ENCODE results near the gene NPHS1. TPM values are rescaled to one million over a fixed set of nuclear protein-coding genes. Genes with fewer than 3 reads are reported as not detected.

The NPHS1 gene
- total RNA-seq, 1 donor from 2014 or later: 4.7 TPM

DNA sequence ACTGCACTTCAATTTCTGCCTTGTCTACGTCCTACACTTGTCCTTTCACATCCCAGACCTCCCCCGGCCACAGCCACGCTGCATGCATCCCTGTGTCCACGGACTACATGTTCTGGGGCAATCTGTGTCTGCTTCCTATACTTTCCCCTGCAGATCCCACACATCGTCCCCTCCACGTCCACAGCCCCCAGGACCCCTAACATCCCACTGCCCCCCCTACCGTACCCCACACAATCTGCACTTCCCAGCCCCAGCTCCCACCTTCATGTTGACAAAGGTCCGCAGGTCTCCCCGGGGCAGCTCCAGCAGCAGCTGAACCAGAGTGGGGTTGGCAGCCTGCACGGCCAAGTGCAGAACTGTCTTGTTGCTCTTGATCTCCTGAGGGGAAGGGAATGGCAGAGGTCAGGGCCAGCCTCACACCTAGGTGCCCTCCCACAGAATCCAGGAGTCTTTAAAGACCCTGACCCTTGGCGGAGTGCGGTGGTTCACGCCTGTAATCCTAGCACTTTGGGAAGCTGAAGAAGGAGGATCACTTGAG is 37.9 kb upstream of the NPHS1 start:
- peaks cover 4% of the 10 kb centered on the region for H3K27me3 Mint-ChIP-seq (ENCODE audit: unreplicated experiment)
- H3K4me3 Mint-ChIP-seq (ENCODE audit: unreplicated experiment): no peak overlapping the region
- DNase-seq: no peak
- H3K4me1 Mint-ChIP-seq (ENCODE audit: low read depth, unreplicated experiment): peaks cover 9% of the 10 kb centered on the region
- H3K9me3 Mint-ChIP-seq (ENCODE audit: unreplicated experiment): peaks cover 1% of the 10 kb centered on the region
- TF ChIP-seq, protein P1, sequence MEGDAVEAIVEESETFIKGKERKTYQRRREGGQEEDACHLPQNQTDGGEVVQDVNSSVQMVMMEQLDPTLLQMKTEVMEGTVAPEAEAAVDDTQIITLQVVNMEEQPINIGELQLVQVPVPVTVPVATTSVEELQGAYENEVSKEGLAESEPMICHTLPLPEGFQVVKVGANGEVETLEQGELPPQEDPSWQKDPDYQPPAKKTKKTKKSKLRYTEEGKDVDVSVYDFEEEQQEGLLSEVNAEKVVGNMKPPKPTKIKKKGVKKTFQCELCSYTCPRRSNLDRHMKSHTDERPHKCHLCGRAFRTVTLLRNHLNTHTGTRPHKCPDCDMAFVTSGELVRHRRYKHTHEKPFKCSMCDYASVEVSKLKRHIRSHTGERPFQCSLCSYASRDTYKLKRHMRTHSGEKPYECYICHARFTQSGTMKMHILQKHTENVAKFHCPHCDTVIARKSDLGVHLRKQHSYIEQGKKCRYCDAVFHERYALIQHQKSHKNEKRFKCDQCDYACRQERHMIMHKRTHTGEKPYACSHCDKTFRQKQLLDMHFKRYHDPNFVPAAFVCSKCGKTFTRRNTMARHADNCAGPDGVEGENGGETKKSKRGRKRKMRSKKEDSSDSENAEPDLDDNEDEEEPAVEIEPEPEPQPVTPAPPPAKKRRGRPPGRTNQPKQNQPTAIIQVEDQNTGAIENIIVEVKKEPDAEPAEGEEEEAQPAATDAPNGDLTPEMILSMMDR (IDR thresholded peaks at IDR 0.05; ENCODE audit: partially characterized antibody, unreplicated experiment): no peak
- peaks cover 12% of the 10 kb centered on the region for H3K36me3 Mint-ChIP-seq (ENCODE audit: unreplicated experiment)
- H3K27ac Mint-ChIP-seq (ENCODE audit: unreplicated experiment): peak overlapping the region; percentile 83

DNA sequence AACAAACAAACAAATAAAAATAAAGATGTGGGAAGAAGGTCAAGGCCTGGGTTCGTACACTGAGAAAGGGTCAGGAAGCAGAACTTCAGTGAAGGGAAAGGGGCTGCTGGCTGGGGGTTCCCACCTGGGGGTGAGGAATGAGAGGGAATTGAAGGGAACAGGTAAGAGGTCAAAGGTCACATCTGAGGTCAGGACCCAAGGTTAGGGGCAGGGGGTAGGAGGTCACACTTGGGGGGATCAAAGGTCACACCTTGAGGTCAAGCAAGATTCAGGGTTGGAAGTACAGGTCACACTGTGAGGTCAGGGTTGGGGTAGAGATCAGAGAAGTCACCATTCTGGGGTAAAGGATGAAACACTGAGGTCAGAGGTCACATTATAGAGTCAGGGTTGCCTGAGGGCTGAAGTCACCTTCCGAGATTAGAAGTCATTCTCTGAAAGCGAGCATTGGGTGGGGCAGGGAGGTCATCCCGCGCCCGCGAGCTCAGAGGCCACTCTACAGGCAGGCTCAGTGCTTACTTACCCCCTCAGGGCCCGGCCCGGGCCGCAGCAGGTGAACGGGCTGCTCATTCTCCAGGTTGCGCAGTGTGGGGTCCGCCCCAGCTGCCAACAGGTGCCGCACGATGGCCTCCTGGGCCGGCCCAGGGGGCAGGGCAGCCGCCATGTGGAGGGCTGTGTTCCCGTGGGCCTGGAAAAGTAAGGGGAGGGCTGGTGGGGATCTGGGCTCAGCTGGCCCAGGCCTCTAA is 37.2 kb upstream of the NPHS1 start:
- DNase-seq: peak; percentile 42
- Mint-ChIP-seq H3K4me1 (ENCODE audit: low read depth, unreplicated experiment) (peaks cover 9% of the 10 kb centered on the region), H3K4me3 (ENCODE audit: unreplicated experiment) (no peak overlapping the region), H3K9me3 (ENCODE audit: unreplicated experiment) (peaks cover 1% of the 10 kb centered on the region), H3K27ac (ENCODE audit: unreplicated experiment) (peak overlapping the region; percentile 62), H3K27me3 (ENCODE audit: unreplicated experiment) (peaks cover 5% of the 10 kb centered on the region), H3K36me3 (ENCODE audit: unreplicated experiment) (peaks cover 12% of the 10 kb centered on the region)
- TF ChIP-seq, protein P1 (IDR thresholded peaks at IDR 0.05; ENCODE audit: partially characterized antibody, unreplicated experiment): no peak

DNA sequence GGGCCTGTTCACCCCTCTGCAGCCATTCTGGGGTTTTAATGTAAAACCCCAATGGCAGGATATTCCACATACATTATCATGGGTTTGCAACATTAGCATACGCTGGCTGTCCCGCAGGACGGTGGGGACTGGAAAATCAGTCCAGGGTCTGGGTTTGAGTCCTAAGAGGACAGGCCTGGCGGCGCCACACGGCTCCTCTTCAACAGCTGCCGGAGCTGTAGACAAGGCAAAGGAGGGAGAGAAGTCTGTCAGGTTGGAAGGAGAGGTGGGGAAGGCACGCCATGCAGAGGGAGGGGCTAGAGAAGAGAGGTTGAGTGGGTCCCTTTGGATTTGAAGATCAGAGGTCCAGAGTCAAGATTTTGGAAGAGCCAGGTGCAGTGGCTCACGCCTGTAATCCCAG is 36.1 kb upstream of the NPHS1 start:
- Mint-ChIP-seq H3K27ac (ENCODE audit: unreplicated experiment) (no peak overlapping the region), H3K9me3 (ENCODE audit: unreplicated experiment) (peaks cover 1% of the 10 kb centered on the region), H3K27me3 (ENCODE audit: unreplicated experiment) (peaks cover 5% of the 10 kb centered on the region), H3K36me3 (ENCODE audit: unreplicated experiment) (peaks cover 12% of the 10 kb centered on the region), H3K4me1 (ENCODE audit: low read depth, unreplicated experiment) (peaks cover 9% of the 10 kb centered on the region), H3K4me3 (ENCODE audit: unreplicated experiment) (no peak overlapping the region)
- no peak for DNase-seq
- TF ChIP-seq, protein P1 (IDR thresholded peaks at IDR 0.05; ENCODE audit: partially characterized antibody, unreplicated experiment): no peak

DNA sequence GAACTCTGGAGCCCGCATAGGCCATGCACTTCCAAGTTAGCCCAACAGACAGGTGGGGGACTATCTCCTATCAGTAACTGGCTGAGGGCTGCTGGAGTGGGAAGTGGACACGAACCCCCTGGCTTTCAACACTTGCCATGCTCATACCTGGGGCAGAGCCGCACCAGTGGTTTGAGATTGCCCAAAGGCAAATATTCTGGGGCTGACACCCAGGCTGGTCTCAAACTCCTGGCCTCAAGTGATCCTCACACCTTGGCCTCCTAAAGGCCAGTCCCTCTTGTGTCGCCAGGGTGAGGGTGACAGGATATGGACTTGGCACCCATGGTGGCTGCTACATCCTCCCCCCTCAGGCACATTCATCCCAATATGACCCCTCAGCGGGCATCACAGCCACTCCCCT is 34.9 kb upstream of the NPHS1 start:
- Mint-ChIP-seq H3K36me3 (ENCODE audit: unreplicated experiment) (peaks cover 12% of the 10 kb centered on the region), H3K27me3 (ENCODE audit: unreplicated experiment) (peaks cover 5% of the 10 kb centered on the region), H3K9me3 (ENCODE audit: unreplicated experiment) (peaks cover 3% of the 10 kb centered on the region), H3K4me3 (ENCODE audit: unreplicated experiment) (no peak overlapping the region), H3K27ac (ENCODE audit: unreplicated experiment) (no peak overlapping the region), H3K4me1 (ENCODE audit: low read depth, unreplicated experiment) (peaks cover 15% of the 10 kb centered on the region)
- TF ChIP-seq, protein P1 (IDR thresholded peaks at IDR 0.05; ENCODE audit: partially characterized antibody, unreplicated experiment): no peak
- no peak for DNase-seq

DNA sequence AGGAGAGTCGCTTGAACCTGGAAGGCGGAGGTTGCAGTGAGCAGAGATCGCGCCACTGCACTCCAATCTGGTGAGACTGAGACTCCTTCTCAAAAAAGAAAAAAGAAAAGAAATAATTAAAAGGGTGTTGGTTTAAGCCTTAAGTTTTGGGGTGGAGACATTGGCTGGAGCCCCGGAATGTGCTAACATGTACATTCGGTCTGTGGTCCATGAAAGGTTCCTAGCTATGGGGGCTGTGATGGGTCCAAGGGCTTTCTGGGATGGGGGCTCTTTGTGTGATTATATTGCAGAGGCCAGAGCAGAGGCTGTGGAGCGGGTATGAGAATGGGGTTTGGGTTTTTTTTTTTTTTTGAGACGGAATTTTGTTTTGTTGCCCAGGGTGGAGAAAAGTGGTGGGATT is 33.6 kb upstream of the NPHS1 start:
- Mint-ChIP-seq H3K36me3 (ENCODE audit: unreplicated experiment) (peaks cover 16% of the 10 kb centered on the region), H3K27me3 (ENCODE audit: unreplicated experiment) (peaks cover 5% of the 10 kb centered on the region), H3K4me3 (ENCODE audit: unreplicated experiment) (no peak overlapping the region), H3K9me3 (ENCODE audit: unreplicated experiment) (peaks cover 3% of the 10 kb centered on the region), H3K4me1 (ENCODE audit: low read depth, unreplicated experiment) (peaks cover 21% of the 10 kb centered on the region), H3K27ac (ENCODE audit: unreplicated experiment) (no peak overlapping the region)
- TF ChIP-seq, protein P1 (IDR thresholded peaks at IDR 0.05; ENCODE audit: partially characterized antibody, unreplicated experiment): no peak
- no peak for DNase-seq

Data from glutamatergic neuron (in vitro differentiated cells).